ENCODE results near the gene SSX2IP.
"Not testable (repeated sequence)": the region's sequence is repeated elsewhere in the genome, so short reads cannot be mapped to it uniquely, and the experiment has no call there.

SSX2IP gene, protein sequence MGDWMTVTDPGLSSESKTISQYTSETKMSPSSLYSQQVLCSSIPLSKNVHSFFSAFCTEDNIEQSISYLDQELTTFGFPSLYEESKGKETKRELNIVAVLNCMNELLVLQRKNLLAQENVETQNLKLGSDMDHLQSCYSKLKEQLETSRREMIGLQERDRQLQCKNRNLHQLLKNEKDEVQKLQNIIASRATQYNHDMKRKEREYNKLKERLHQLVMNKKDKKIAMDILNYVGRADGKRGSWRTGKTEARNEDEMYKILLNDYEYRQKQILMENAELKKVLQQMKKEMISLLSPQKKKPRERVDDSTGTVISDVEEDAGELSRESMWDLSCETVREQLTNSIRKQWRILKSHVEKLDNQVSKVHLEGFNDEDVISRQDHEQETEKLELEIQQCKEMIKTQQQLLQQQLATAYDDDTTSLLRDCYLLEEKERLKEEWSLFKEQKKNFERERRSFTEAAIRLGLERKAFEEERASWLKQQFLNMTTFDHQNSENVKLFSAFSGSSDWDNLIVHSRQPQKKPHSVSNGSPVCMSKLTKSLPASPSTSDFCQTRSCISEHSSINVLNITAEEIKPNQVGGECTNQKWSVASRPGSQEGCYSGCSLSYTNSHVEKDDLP
- long read RNA-seq, donor 1, full-length matches to known transcripts: 2 of 2 reads
- long read RNA-seq, donor 1, partial matches to known transcripts: 0 of 2 reads
- long read RNA-seq, donor 1, other reads (novel, unspliced or antisense): 0 of 2 reads
- long read RNA-seq, donor 2, full-length matches to known transcripts: 3 of 3 reads
- long read RNA-seq, donor 2, partial matches to known transcripts: 0 of 3 reads
- long read RNA-seq, donor 2, other reads (novel, unspliced or antisense): 0 of 3 reads
- long read RNA-seq, donor 3, partial matches to known transcripts: 0 of 1 reads
- long read RNA-seq, donor 3, other reads (novel, unspliced or antisense): 0 of 1 reads
- long read RNA-seq, donor 4, partial matches to known transcripts: 0 of 1 reads
- long read RNA-seq, donor 4, other reads (novel, unspliced or antisense): 0 of 1 reads
- long read RNA-seq, donor 5, full-length matches to known transcripts: 3 of 3 reads
- long read RNA-seq, donor 5, partial matches to known transcripts: 0 of 3 reads
- long read RNA-seq, donor 5, other reads (novel, unspliced or antisense): 0 of 3 reads
- long read RNA-seq, donor 6, partial matches to known transcripts: 0 of 3 reads
- long read RNA-seq, donor 6, other reads (novel, unspliced or antisense): 0 of 3 reads
- long read RNA-seq, donor 7, full-length matches to known transcripts: 1 of 1 reads
- long read RNA-seq, donor 7, partial matches to known transcripts: 0 of 1 reads
- long read RNA-seq, donor 7, other reads (novel, unspliced or antisense): 0 of 1 reads
- long read RNA-seq, donor 8, full-length matches to known transcripts: 3 of 8 reads
- long read RNA-seq, donor 8, partial matches to known transcripts: 5 of 8 reads
- long read RNA-seq, donor 8, other reads (novel, unspliced or antisense): 0 of 8 reads

DNA sequence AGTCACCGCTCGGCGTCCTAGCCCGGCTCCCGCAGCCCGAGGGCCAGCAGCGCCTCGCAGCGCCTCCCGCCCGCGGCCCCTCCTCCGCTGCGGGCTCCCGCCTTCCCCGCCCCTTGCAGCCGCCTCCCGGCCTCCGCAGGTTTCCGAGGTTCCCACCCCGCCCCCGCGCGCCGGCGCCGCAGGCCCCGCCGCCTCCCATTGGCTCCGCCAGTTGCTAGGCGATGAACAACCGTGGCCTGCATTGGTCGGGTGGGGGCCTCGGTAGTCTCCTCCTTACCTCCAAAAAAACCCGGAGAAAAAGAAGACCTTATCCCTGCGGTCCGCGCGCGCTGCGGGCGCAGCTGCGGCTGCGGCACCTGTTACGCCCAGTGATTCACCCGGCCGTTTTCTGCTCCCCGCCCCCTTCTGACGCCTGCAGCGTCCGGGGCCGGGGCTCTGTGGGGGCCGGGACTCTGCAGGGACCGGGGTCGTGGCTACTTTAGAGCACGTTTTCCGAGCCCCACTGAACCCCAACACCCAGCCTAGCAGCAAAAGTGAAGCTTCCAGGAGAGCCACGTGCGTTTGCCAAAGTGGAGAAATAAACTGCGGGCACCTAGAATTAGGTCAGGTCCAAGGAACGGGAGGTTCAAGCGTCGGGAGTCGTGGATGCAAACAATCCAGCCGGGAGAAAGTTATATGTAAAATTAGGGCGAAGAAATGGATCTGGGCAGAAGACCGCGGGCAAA, at the start of gene SSX2IP:
Gene SSX2IP (minus strand): TSS at position 65 of the 725 bp plus-strand sequence. CDS start 19,242 bp downstream, outside the sequence.
- peak; percentile 79 for DNase-seq

DNA sequence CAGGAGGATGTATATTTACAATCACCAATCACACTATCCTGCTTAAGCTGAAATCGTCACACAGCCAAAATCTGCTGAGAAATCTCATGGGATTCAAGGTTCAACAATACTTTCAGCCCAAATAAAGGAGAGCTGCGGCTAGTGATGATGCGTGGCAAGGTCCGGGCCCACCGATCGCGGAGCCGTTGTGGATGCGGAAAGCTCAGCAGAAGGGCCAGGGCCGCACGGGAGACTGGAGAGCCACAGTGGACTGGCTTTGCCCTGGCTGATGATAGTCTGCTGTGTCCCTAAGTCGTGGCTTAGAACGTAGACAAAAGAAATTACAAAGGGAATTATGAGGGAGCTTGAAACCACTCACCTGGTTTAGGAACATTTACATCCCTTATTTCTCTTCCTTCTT, 48.0 kb upstream of the SSX2IP start:
- no peak for DNase-seq

DNA sequence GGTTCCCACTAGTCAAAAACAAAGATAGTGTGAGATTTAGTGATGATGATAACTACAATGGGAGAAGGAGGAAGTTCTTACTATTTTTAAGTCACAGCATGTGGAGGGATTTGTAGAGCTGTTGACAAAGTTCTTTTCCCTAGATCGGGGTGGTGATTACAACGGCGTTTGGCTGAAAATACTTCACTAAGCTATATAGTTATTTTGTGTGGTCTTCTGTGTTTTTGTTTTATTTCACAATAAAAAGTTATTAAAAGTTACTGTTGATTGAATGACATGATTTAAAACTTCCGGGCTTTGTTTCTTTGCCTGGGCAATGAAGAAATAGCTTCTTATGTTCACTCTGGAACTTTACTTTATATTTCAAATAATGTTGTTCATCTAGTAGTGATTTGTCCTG, 47.3 kb upstream of the SSX2IP start:
- DNase-seq: no peak

DNA sequence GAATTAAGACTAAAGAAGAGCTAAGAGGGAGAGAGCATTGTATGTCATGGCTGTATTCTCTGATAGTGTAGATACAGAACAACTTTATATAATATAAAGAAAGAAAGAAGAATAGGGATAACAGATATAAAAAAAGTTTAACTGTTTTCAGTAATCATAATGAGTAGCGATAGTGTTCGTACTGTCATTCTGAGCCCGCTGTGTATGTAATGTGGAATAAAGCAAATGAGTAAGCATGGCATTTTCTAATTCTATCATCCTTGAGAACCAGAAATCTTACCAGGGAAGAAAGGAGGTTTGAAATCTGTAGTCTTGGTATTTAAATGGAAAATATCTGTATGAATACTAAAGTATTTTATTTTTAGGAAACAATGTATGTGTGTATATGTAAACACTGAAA, 46.7 kb upstream of the SSX2IP start:
- no peak for DNase-seq

DNA sequence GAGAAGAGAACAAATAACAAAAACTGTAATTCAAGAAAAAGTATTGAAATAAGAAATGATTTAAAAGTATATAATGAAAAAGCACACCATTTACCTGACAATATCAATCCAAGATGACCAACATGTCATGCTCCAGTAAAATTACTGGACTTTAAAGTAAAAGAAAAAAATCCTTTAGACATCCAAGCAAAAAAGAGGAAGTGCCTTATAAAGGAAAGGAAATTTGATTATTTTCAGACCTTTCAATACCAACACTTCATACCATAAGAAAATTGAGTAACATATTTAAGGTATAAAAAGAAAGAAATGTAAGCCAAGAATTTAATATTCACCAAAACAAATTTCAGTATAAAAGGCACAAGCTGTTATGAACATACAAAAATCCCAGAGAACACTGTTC, 46.2 kb upstream of the SSX2IP start:
- no peak for DNase-seq

DNA sequence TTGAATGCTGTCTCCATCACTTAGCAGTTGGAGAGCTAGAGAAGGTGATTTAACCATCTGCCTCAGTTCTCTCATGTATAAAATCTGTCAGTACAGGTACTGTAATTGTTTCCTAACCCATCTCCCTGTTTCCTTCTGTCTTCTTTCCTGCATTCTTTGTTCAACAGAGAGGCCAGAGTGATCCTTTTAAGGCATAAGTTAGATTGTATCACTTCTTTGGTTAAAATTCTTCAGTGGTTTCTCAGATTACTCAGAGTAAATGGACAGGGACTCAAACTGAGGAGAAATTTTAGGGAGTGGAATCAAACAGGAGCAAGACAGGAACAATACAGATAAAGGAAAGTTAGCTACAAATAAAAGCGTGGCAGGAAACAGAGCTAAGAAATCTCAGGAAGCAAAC, 45.2 kb upstream of the SSX2IP start:
- no peak for DNase-seq

DNA sequence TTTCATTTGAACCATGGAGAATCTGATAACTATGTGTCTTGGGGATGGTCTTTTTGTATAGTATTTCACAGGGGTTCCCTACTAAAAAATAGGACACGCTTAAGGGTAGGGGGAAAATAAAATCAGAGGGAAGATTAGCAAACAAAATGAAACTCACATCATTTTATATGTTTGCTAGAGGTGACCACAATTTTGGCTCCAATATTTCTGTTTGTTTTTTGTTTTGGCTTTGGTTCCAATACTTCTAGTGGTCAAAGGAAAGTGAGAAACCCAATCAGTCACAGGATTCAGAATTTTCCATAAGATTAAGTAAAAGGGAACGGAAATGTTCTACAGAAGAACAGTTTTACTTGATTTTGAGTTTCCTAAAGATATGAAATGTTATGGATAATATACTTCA, 42.3 kb upstream of the SSX2IP start:
- no peak for DNase-seq

DNA sequence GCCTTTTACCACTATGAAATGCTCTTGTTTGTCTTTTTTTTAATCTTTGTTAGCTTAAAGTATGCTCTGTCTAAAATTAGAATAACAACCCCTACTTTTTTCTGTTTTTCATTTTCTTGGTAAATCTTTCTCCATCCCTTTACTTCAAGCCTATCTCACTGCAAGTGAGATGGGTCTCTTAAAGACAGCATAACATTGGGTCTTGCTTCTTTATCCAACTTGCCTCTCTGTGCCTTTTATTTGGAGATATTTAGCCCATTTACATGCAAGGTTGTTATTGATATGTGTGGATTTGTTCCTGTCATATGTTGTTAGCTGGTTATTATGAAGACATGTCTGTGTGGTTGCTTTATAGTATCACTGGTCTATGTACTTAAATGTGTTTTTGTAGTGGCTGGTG, 41.3 kb upstream of the SSX2IP start:
- DNase-seq: no peak

DNA sequence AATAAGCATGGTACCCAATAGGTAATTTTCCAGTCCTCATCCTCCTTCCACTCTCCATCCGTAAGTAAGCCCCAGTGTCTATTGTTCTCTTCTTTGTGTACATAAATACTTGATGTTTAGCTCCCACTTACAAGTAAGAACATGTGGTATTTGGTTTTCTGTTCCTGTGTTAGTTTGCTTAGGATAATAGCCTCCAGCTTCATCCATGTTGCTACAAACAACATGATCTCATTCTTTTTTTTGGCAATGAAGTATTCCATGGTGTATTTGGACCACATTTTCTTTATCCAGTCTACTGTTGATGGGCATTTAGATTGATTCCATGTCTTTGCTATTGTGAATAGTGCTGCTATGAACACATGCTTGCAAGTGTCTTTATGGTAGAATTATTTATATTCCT, 37.5 kb upstream of the SSX2IP start:
- DNase-seq: not testable (repeated sequence)

DNA sequence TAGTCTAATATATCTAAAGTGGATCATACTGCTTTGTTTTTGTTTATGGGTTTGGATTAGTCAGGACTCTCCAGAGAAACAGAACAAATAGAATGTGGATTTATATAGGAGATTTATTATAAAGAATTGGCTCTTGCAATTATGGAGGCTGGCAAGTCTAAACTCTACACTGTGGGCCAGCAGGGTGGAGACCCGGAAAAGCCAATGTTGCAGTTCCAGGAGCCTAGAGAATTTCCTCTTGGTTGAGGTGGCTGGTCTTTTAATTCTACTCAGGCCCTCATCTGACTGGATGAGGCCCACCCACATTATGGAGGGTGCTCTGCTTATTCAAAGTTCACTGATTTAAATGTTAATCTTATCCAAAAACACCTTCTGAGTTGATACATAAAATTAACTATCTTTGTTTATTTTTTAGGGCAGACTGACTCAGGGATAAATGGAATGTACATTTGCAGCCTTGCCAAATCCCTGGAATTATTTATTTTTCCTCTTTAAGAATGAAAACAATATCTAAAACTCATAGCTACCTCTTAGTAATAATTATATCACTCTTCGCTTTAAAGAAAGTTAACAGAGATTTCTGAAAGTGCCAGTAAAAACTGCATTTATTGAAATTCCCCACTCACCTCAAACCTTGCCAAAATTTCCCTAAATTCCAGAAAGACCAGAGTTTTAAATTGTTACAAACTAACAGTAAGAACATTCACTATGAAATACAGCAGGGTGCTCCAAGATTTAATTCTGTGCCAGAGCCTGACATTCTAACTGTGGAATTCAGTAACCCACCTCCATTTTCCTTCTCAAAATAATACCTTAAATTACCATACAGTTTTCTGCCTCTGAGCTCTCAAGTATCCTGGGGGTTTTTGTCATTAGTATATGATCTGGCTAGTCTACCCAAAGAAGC, 36.6 kb upstream of the SSX2IP start:
- DNase-seq: no peak

DNA sequence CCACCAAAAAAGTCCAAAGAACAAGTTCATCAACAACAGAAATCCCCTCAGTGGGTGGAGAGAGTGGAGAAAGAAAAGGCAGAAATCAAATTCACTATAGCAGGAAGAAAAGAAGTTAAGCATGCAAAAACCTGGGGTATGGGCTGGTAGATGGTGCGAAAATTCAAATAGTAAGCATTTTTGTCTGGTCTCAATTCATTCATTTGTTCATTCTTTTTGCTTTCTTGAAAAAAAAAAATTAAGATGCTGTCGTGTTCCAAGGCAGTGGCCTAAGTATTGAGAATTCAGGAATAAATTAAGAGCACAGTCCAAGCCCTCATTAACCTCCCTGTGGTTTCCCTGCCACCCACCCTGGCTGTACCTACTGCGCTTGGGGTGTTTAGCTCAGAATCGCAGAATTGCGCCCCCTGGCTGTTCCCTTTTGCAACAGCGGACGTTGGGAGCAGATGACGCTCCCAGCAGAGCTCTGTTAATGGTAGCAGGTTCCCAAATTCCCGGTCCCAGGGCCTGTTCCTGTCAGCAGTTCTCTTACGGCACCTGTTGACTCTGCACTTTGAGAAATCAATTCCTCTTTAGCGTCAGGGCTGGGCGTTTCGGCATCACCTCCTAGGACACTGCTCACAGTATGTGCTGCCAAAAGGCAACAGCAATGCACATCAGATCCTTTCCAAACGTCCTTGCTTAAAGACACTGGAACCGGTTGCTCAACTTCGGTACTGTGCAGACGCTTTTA, 34.0 kb upstream of the SSX2IP start:
- no peak for DNase-seq

DNA sequence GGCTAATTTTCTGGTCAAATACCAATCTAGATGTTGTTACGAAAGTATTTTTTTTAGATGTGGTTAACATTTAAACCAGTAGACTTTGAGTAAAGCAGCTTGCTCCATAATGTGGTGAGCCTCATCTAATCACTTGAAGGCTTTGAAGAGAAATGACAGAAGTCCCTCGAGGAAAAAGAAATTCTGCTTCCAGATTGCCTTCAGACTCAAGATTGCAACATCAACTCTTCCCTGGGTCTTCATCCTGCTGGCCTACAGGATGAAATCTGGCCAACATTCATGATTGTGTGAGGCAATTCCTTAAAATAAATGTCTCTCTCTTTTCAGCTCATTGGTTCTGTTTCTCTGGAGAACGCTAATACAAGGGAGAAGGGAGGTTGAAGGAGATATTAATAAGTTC, 32.5 kb upstream of the SSX2IP start:
- DNase-seq: no peak

DNA sequence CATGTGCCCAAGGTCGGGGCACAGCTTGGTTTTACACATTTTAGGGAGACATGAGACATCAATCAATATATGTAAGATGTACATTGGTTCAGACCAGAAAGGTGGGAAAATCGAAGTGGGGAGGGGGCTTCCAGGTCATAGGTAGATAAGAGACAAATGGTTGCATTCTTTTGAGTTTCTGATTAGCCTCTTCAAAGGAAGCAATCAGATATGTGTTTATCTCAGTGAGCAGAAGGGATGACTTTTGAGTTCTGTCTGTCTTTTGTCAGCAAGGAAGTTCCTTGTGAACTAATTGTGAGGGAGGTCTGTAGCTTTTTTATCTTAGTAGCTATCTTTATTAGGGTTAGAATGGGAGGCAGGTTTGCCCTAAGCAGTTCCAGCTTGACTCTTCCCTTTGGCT, 31.6 kb upstream of the SSX2IP start:
- DNase-seq: not testable (repeated sequence)

DNA sequence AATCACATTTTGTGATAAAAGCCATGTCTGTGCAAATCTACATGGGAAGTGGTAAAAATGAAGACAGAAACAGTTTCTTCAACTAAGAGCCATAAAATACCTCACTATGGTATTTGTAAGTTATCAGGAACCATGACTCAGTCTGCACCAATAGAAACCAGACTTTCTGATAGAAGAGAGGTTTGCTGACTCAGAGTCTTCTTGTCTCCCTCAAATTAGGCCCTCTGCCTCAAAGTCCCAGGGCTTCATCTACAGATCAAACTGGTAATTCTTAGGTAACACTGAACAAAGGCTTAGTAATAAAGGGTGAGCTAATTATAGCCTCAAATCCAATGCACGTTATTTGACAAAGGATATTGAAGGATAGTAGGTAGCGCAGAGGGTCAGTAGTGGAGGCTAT, 30.9 kb upstream of the SSX2IP start:
- no peak for DNase-seq

DNA sequence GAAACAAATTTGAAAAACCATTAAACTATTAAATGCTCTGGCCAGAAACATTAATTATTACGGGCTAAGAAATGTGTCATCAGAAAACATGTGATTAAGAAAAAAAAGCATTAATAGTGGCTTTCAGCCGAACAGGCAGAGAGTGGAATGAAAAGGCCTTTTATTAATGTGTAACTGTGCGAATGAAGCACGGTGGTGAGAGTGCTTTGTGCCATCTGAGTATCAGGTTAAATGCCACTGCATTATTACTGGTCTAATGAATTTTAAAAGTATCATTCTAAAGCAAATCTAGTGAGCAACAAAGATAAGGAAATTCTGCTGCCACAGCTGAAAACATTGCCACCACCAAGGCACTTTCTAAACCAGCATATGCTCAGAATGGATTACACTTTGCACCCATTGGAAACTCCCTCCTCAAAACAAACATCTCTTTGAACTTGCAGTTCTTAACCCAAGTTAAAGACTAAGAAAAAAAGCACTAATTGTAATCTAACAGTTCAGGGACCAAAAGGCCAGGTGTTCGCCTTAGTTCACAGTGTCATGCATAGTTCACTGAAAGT, 30.0 kb upstream of the SSX2IP start:
- DNase-seq: peak; percentile 44

DNA sequence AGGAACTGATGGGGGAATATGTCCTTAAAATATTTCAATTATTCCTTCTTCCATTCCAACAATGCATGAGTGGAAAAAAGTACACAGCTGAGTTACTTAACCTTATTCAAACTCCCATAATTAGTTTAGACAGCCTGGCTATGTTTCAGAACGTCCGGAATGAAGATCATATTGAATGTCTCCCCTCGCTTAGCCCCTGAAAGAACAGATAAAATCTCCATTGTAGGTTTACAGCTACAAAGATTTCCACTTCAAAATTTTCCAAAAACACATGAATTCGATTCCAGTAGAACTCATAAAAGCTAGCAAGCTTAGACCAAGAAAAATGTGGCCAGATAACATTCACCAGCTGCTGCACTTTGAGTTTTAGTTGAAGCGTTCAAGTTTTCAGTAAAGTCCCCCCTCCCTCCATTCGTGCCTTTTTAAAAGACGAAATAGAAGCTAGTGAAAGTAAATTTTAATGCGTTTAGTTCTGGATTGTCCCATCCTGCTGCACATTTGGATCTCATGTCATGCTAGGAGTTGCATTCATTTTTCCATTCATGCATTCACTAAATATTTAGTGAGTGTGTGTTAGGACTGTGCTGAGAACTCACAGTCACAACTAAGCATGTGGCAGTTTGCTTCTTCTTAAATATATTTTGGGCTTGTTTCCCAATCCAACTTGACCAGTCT, 29.4 kb upstream of the SSX2IP start:
- DNase-seq: peak; percentile 39

DNA sequence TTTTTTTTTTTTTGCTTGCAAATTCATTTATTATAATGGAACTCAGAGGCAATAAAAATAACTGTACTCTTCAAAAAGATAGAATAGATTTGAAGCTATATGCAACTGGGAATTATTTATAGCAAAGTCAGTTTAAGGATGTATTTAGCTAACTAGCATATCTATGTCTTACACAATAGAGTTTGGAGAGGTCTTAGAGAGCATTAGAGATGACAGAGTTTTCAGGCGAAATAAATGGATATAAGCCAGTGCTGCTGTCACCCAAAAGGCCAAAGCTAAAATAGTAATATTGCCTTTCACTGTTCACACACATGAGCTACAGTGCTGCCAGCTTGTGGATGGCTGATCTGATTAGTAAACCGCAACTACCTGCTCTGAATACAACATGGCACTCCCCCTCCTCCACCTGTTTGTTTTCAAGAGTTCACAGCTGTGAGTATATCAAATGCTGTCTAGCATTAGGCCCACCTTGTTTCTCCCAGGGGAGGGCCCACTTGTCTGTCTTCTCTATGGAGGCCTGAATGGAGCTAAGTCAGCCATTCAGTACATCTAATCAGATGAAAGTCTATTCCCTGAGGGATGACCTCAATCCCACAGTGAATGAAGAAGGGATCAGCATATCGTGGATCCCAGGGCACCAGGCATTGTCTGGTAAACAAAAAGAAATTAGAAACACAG, 25.2 kb upstream of the SSX2IP start:
- DNase-seq: no peak

DNA sequence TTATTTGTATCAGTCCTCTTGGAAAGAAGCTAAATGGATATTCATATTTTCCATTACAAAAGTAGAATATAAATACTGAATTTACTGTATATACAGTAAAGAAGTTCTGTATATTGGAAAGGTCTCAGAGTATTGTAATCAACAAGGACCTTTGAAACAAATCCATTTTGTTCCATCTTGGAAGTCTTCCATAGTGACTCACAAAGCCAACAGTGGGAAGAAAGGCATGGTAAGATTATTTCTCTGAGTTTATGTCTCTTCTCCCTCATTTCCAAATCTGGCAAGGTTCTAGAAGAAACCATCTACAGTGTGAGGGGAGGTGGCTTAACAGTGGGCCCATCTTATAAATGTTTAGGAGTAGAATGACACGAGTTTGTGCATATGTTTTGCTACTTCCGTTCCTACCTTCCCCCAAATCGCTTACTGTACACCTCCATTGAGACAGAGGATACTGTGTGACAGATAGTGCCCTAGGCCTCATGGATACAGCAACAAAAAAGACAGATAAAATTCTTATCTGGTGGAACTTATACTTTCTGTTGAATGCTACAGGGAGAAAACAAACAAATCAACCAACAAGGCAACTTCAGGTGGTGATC, 22.1 kb upstream of the SSX2IP start:
- DNase-seq: no peak
